NCI-H226 (cell line): Measurements from ENCODE around the gene FBRSL1.
"Not testable (repeated sequence)": the region's sequence is repeated elsewhere in the genome, so short reads cannot be mapped to it uniquely, and the experiment has no call there.

Experiments used
- DNase-seq: peaks from one replicate; pipeline ENCODE4 v3.0.0-alpha.2; 2015

The FBRSL1 gene

DNA sequence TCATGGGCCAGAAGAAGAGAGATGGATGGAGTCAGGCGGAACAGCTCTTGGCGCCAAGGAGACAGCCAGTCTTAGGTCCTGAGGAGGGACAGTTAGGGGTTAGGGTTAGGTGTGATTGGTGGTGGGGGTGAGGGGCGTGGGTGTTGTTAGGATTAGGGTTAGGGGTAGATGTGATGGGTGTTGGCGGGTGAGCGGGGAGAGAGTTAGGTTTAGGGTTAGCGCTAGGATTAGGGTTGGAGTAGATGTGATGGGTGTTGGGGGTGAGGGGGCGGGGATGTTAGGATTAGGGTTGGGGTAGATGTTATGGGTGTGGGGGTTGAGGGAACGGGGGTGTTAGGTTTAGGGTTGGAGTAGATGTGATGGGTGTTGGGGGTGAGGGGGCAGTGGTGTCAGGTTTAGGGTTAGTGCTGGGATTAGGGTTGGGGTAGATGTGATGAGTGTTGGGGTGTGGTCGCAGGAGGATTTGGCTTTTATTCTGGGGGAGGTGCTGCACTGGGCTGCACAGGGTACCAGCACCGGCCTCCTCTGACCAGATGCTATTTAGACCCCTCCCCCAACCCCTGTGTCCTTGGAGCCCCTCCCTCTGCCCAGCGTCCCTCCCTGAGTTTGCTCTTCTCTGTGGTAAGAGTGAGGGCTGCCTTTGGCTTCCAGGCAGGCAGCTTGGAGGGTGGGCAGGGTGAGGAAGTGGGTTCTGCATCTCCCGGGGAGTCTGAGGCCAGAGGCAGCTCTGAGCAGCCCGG lies 35.6 kb upstream of the FBRSL1 start:
- no peak for DNase-seq

DNA sequence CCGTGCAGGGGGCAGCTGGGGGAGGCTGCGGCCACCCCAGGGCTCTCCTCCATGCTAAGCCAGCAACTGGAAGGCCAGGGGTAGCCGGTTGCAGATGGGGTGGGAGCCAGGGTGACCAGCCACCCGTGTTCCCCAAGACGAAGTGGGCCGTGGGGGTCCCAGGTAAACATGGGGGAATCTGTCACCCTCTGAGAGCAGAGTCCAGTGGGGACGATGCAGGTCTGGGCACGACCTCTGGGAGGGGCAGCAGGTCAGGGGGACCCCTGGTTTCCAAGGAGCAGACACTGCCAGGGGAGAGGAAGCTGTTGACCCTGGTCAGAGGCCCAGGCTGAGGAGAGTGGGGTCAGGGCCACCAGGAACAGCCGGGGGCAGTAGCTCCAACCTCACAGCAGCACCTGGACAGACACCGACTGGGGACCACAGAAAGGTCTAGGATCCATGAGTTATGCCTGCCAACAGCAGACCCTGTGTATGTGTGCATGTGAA lies 35.0 kb upstream of the FBRSL1 start:
- DNase-seq = no peak

DNA sequence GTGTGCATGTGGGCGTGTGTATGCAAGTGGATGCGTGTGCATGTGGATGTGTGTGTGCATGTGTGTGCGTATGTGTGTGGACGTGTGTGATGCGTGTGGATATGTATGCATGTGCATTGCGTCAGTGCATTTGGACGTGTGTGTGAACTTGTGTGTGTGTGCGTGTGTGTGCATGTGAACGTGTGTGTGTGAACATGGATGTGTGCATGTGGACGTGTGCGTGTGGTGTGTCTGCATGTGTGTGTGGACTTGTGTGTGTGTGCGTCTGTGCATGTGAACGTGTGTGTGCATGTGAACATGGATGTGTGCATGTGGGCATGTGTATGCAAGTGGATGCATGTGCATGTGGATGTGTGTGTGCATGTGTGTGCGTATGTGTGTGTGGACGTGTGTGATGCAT lies 34.4 kb upstream of the FBRSL1 start:
- DNase-seq = no peak

DNA sequence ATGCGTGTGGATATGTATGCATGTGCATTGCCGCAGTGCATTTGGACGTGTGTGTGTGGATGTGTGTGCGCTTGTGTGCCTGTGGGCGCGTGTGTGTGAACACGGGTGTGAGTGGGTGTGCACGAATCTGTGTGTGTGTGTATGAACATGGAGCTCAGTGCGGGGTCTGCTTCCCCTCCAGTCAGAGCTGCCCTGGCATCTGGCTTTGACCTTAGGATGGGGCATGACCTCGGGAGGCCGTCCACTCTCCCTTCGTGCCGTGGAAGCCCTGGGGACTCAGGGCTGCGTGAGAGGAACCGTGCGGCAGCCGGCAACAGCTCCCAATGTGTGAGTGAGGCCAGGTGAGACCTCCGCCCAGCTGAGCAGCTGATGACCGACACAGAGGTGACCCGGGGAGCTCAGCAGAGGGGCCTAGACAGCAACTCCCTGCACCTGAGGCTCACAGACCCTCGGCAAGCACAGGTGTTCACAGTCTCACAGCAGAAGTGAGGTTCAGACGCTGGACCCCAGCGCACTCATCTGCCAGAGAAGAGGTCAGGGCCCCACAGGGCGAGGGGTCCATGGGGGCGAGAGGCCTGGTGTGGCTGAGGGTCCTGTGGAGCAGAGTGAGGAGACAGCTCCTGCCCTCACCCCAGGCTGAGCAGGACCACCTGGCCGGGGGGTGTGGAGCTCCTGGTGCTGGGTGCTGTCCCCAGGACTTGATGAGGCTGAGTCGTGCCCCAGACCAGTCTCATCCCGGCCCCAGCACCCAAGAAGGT lies 33.6 kb upstream of the FBRSL1 start:
- DNase-seq = no peak

DNA sequence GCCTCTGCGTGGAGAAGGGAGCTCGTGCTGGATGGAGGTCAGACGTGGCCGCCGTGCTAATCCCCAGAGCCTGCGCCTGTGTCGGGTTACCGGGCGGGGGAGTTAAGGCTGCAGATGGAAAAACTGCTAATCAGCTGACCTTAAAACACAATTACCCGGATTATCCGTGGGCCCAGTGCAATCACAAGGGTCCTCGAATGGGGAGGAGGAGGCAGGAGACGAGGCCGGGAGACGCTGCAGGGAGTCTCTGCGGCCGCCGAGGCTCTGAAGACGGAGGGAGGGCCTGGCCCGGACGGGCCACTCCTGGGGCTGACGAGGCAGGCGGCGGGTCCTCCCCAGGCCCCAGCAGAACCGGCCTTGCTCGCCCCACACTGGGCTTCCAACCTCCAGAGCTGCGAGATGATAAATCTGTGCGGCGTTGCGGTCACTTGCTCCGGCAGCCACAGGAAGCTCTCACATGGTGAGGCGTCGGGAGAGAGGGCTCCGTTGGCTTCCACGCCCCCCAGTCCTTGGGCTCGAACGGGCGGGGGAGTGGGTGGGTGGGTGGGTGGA lies 32.9 kb upstream of the FBRSL1 start:
- no peak for DNase-seq

DNA sequence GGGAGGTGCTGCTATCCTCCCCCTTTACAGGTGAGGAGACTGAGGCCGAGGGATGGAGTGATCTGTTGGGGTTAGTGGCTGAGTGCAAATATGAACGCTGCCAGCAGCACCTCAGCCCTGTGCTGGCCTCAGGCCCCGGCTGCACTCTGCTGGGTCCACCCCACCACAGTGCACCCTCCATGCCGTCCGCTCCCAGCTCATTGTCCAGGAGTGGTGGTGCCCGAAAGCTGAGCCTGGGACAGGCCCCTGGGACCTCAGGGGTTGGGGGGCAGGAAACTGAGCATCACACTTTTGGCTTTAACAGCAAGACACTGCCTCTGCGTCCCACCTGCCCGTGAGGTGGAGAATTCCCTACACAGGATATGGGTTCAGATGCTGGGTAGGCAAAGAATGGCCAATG lies 31.5 kb upstream of the FBRSL1 start:
- DNase-seq = no peak

DNA sequence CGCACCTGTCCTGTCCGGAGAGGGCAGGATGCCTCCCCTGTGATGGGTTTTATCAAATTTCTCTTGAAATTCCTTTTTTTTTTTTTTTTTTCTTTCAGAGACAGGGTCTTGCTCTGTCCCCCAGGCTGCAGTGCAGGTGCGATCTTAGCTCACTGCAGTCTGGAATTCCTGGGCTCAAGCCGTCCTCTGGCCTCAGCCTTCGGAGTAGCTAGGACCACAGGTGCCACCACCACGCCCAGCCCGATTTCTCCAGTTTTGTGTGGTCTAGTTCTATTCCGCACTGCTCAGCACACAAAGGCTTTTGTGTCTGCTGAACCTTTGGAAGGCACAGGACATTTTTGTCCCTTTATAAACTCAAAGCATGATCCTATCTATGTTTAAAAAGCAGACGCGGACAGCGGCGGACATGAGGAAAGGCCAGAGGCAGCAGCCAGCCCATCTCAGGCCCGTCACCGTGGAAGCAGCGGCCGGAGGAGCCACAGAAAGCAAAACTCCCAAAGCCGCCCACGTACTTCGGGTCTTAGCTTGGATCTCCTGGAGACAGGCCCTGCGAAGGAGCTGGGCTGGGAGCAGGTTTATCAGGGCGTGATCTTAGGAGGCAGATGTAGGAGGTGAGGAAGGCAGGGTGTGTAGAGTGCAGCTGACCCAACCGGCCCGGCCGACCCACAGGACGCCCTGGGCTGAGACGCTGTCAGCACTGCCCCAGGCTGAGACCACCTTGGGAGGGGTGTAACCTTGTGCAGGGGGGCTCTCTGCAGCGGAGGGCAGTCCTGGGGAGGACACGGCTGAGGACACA lies 30.9 kb upstream of the FBRSL1 start:
- no peak for DNase-seq

DNA sequence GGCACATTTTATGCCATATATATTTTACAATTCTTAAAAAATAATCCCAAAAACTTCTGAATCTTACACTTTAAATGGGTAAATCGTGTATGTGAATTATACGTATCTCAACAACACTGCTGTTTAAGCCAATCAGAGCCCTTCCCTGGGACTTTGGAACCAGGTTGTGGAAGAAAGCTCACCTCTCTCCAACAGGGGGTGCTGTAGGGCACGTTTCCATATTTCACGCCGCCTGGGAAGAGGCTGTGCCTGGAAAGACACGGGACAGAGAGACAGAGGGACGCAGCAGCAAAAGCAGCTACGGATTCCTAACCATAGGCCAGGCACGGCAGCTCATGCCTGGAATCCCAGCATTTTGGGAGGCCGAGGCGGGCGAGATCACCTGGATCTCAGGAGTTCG lies 29.4 kb upstream of the FBRSL1 start:
- DNase-seq = no peak

DNA sequence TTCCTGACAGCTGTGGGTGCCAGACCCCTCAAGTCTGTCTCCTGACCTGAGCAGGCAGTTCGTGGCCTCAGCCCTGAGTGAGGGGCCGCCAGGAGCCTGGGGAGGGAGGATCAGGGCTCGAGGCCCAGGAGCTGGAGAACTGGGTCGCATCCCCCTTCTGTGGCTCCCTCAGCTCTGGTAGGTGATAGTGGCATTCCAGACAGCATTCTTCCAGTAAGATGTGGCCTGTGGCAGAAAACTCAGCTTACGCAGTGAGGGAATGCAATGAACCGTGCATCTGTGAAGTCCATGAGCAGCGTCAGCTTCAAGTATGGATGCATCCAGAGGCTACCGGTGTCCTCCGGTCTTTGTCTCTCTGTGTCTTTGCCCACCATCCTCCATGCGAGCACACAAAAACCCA lies 28.4 kb upstream of the FBRSL1 start:
- no peak for DNase-seq

DNA sequence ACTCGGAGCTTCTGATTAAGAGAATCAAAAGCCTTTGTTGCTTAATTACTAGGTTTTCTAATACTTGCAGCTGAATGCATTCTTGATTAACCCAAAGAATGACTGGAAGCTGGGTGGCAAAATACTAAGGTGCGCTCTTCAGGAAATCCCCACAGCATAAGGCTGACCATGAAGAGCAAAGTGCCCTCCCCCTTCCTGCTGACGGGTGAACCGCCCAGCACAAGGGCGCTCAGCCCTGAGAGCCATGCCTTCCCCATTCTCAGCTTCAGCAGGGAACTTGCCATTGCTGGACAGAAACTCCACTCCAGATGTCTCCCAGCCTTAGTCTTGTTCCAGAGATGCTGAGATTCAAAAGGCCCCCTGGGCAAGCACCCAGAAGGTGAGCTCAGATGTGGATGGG lies 27.2 kb upstream of the FBRSL1 start:
- no peak for DNase-seq

DNA sequence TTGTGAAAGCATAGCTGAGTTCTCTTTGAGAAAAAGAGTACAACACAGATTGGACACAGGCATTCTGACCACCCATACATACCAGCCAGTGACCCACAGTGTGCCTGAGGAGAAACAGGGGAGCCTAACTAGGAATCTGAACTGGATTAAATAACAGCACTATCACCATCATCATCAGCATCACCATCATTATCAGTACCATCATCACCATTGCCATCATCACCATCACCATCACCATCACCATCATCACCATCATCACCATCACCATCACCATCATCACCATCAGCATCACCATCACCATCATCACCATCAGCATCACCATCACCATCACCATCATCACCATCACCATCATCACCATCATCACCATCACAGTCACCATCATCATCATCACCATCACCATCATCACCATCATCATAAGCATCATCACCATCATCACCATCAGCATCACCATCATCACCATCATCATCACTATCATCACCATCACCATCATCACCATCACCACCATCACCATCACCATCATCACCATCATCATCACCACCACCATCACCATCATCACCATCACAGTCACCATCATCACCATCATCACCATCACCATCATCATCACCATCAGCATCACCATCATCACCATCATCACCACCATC lies 26.5 kb upstream of the FBRSL1 start:
- DNase-seq = not testable (repeated sequence)

DNA sequence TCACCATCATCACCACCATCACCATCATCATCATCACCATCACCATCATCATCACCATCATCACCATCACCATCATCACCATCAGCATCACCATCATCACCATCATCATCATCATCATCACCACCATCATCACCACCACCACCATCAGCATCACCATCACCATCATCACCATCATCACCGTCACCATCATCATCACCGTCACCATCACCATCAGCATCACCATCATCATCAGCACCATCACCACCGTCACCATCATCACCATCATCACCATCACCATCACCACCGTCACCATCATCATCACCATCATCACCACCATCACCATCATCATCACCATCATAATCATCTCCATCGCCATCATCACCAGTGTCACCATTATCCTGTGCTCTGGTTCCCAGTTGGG lies 25.6 kb upstream of the FBRSL1 start:
- not testable (repeated sequence) for DNase-seq

DNA sequence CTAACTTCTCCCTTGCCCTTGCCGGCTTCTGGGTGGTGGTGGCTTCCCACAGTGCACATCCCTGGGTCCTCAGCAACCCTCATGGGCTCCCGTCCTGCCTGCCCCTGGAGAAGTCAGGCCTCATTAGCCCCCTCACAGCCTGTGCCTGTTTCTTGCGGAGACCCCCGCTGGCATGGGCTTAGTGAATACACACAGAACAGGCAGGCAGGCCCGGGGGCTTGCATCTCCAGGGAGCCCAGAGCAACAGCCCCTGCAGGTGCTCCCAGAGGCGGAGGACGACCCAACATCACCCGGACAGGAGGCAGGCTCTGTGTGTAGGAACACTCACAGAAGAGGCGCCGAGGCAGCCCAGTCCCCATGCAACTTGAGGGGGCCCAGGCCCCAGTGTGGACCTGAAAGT lies 25.1 kb upstream of the FBRSL1 start:
- DNase-seq = no peak

DNA sequence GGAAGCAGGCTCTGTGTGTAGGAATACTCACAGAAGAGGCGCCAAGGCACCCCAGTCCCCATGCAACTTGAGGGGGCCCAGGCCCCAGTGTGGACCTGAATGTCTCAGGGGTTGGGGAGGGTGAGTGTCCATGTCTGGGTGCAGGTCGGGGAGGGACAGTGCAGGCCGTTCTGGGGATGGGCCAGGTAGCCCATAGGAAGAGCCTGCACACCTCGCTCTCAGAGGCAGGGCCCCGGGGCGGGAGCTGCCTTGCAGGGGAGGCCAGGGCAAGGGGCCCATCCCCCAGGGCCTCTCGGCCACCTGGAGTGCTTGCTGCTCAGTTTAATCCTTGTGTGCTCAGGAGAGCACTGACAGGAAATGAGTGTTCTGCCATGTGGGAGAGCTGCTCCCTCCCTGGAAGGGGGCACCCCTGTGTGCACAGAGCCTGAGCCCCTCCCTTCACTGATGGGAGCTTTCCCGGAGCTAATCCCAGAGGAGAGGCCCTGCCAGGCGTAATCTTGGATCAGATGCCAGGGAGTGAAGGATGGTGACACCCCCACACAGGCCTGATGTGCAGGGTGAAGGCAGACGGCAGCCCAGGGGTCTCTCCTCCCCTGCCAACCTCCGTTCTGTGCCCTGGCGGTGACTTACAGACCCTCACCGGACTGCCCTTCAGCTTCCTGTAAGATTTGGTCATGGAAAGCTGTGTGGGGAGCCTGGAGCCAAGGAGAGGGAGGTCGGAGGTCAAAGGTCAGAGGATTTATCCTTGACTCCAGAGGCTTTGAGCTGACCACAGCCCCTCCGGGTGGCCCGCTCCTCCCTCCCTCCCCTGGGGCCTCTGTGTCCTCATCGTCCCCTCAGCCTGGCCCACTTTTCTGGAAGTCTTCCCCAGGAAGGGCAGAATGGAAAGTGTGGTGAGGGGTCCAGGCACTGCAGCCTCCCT lies 24.4 kb upstream of the FBRSL1 start:
- peak; percentile 63 for DNase-seq

DNA sequence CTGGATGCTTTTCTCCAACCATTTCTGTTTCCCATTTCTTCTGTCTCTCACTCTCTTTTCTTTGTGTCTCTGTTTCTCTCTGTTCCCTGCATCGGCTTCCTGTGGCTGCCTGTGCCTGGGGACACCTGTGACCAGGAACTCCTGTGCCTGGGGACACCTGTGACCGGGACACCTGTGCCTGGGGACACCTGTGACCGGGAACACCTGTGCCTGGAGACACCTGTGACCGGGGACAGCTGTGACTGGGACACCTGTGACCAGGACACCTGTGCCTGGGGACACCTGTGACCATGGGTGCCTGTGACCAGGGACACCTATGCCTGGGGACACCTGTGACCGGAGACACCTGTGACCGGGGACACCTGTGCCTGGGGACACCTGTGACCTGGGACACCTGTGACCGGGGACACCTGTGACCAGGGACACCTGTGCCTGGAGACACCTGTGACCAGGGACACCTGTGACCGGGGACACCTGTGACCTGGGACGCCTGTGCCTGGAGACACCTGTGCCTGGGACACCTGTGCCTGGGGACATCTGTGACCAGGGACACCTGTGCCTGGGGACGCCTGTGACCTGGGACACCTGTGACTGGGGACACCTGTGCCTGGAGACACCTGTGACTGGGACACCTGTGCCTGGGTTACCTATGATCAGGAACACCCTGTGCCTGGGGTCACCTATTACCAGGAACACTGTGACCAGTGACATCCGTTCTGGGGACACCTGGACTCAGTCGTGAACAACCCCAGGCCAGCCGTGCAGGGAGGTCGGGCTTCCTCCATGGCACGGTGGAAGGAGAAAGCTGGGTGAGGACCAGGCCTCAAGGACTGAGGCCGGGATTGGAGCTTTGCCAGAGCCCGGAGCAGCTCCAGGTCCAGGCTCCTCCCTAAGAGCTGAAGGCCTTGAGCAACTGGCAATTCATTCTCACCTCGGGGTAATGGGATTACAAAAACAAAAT lies 23.4 kb upstream of the FBRSL1 start:
- no peak for DNase-seq

DNA sequence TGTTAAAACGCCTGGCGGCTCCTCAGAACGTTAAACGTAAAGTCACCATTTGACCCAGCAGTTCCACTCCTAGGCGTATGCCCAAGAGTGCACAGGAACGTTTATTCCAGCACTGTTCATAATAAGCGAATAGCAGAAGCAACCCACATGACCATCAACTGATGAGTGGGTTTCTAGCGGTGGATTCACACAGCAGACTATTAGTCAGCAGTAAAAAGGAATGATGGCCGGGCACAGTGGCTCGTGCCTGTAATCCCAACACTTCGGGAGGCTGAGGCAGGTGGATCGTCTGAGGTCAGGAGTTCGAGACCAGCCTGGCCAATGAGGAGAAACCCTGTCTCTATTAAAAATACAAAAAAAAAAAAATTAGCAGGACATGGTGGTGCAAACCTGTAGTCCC lies 22.4 kb upstream of the FBRSL1 start:
- no peak for DNase-seq

DNA sequence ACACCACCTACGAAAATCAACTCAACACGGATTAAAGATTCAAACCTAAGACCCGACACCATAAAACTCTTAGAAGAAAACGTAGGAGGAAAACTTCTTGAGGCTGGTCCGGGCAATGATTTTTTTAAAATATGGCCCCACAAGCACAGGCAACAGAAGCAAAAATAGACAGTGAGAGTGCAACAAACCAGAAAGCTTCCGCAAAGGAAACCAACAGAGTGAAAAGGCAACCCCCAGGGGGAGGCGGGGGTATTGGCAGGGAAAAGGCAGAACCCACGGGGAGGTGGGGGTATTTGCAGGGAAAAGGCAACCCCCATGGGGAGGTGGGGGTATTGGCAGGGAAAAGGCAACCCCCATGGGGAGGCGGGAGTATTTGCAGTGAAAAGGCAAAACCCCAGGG lies 20.5 kb upstream of the FBRSL1 start:
- DNase-seq = no peak

DNA sequence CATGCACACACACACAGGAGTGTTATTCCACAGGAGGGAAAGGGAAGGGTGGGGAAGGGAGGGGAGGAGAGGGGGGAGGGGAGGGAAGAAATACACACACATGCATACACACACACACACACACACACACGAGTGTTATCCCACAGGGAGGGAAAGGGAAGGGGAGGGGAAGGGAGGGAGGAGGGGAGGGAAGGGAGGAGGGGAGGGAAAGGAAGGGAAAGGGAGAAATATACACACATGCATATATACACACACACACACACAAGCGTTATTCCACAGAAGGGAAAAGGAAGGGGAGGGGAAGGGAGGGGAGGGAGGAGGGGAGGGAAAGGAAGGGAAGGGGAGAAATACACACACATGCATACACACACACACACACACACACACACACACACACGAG lies 19.6 kb upstream of the FBRSL1 start:
- DNase-seq = no peak

DNA sequence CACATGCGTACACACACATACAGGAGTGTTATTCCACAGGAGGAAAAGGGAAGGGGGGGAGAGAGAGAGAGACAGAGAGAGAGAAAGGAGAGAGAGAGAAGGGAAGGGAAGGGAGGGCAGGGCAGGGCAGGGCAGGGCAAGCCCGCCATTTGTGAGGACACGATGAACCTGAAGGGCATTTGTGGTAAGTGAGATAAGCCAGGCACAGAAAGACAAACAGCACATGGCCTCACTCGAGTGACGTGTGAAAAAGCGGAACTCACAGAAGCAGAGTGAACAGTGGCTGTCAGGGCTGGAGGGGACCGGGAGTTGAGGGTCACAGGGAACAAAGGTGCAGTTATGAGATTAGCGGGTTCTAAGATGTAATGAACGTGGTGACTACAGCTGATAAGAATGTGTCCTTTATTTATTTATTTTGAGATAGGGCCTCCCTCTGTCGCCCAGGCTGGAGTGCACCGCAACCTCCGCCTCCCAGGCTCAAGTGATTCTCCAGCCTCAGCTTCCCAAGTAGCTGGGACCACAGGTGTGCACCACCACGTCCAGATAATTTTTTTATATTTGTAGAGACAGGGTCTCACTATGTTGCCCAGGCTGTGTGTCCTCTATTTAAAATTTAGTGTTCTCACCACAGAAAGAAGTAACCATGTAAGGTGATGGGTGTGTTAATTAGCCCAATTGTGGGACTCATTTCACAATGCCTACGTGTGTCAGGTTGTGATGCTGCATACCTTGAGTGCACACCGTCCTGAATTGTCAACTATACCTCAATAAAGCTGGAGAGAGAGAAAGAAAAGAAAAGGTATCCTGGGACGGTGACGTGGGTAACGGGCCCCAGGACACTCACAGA lies 18.7 kb upstream of the FBRSL1 start:
- no peak for DNase-seq

DNA sequence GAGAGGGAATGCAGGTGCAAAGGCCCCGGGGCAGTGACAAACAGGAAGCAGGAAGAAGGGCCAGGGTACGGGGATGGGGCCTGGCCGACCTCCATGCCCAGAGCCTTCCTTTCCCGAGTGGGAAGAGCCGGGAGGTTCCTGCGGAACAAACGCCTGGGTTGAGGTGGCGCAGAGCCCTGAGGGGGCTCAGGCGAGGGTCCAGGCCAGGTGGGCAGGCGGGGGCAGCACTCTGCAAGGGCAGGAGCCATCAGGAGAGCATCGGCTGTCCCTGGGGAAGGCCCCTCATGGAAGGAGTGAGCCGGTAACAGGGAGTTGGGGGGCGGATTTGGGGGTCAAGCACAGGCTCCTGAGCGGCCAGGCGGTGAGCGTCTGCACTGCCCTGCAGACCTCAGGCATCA lies 18.1 kb upstream of the FBRSL1 start:
- DNase-seq = no peak
